HepG2 (cell line): ENCODE results near the gene CD276. TPM values are rescaled to one million over a fixed set of nuclear protein-coding genes. Genes with fewer than 3 reads are reported as not detected.

Source experiments
- ATAC-seq: fragments of 200-7000 bp; cut with Tn5 transposase; 3 replicates; pipeline ENCODE4 v1.9.1; 2020; ENCODE audit warnings: mild to moderate bottlenecking, moderate library complexity
- BruUV-seq: library from RNA; stranded (reverse); fragments of 400-500 nt; replicated peaks from 2 replicates; lab custom pipeline; 2021; lab: Mats Ljungman, UMichigan
- CTCF ChIA-PET: fragments of 300-600 bp; formaldehyde crosslinking; extraction: SDS; loops from one replicate; lab custom pipeline; 2021; ENCODE audit warnings: low total read pairs, inconsistent platforms, low intra/inter-chr PET ratio; lab: Yijun Ruan, JAX
- POLR2A ChIA-PET: fragments of 350-600 bp; sonication (Branson Sonifier 250); formaldehyde crosslinking; loops from one replicate; lab custom pipeline; 2020; ENCODE audit warnings: antibody characterized with exemption, inconsistent platforms; lab: Yijun Ruan, JAX
- DNase-seq: peaks from one replicate; pipeline ENCODE4 v3.0.0-alpha.2; 2015; ENCODE audit warnings: low spot score
- FAIRE-seq: peaks from 3 replicates; lab custom pipeline; 2011; peaks lifted over from hg19 to GRCh38; lab: Jason Lieb, UNC
- H2AFZ ChIP-seq: one replicate; pipeline ENCODE4 v1.6.1; 2011; ENCODE audit warnings: low read length, inconsistent platforms
- H3K27ac ChIP-seq: fragments of 300-600 bp; 3 replicates; pipeline ENCODE4 v1.8.0; 2011; ENCODE audit warnings: mixed run types, mild to moderate bottlenecking, mixed read lengths, low read length, inconsistent platforms; ENCODE audit not compliant: insufficient read depth; ENCODE audit errors: extremely low read length
- H3K27me3 ChIP-seq, 2 experiments: fragments of 200-600 bp in 1 of 2; 2 replicates in 1 of 2; 3 replicates in 1 of 2; pipeline versions ENCODE4 v1.6.0 to v1.8.0; 2011; ENCODE audit warnings: low read length in 2 of 2, mild to moderate bottlenecking in 2 of 2, moderate library complexity in 2 of 2, inconsistent platforms in 1 of 2; ENCODE audit not compliant: insufficient read depth in 2 of 2, control insufficient read depth in 1 of 2
- H3K36me3 ChIP-seq, 2 experiments: fragments of 200-600 bp in 1 of 2; replicated peaks in 1 of 2; 2 replicates in 1 of 2; 3 replicates in 1 of 2; pipeline versions ENCODE4 v1.5.1 to v1.8.0; 2011; ENCODE audit warnings: low read length in 2 of 2, inconsistent platforms in 1 of 2; ENCODE audit not compliant: insufficient read depth in 2 of 2, control insufficient read depth in 1 of 2
- H3K4me1 ChIP-seq: 2 replicates; pipeline ENCODE4 v1.5.1; 2012; ENCODE audit warnings: low read length, inconsistent platforms; ENCODE audit not compliant: insufficient read depth
- H3K4me2 ChIP-seq: 2 replicates; pipeline ENCODE4 v1.6.0; 2011; ENCODE audit warnings: low read depth, low read length, inconsistent platforms
- H3K4me3 ChIP-seq, 3 experiments: fragments of 200-600 bp in 1 of 3; sonication (generic), shearing (Covaris generic) in 1 of 3; replicated peaks in 1 of 3; 2 replicates each; pipeline ENCODE4 v1.5.1; 2011 to 2016; ENCODE audit warnings: low read length in 3 of 3, inconsistent platforms in 2 of 3, low read depth in 2 of 3, mild to moderate bottlenecking in 2 of 3, control low read depth in 1 of 3, mixed read lengths in 1 of 3; ENCODE audit not compliant: insufficient read depth in 1 of 3
- H3K79me2 ChIP-seq: one replicate; pipeline ENCODE4 v1.6.1; 2011; ENCODE audit warnings: low read length, inconsistent platforms; ENCODE audit not compliant: insufficient read depth
- H3K9ac ChIP-seq: 2 replicates; pipeline ENCODE4 v1.6.0; 2011; ENCODE audit warnings: mild to moderate bottlenecking, low read depth, low read length, inconsistent platforms; ENCODE audit not compliant: insufficient read depth
- H3K9me3 ChIP-seq: 2 replicates; pipeline ENCODE4 v1.5.1; 2012; ENCODE audit warnings: mild to moderate bottlenecking, low read length
- H4K20me1 ChIP-seq: 2 replicates; pipeline ENCODE4 v1.6.0; 2011; ENCODE audit warnings: inconsistent platforms, mild to moderate bottlenecking, low read length, moderate library complexity; ENCODE audit not compliant: insufficient read depth
- DZIP1 ChIP-seq: sonication (generic); formaldehyde crosslinking; IDR thresholded peaks from 2 replicates; pipeline ENCODE4 v1.5.0; 2020; ENCODE audit warnings: mild to moderate bottlenecking, missing genetic modification reagents
- MAFK ChIP-seq, 2 experiments: IDR thresholded peaks in 1 of 2; conservative IDR thresholded peaks in 1 of 2; 2 replicates each; pipeline ENCODE4 v1.6.1; 2011; ENCODE audit warnings: improper control_type of control experiment in 2 of 2, low read length in 2 of 2
- NKX3-1 ChIP-seq: sonication (generic); formaldehyde crosslinking; IDR thresholded peaks from 2 replicates; pipeline ENCODE4 v1.5.0; 2020; ENCODE audit warnings: missing genetic modification reagents
- PHF21A ChIP-seq: sonication (generic); formaldehyde crosslinking; IDR thresholded peaks from 2 replicates; pipeline ENCODE4 v1.5.0; 2020; ENCODE audit warnings: mild to moderate bottlenecking, missing genetic modification reagents
- RXRB ChIP-seq: IDR thresholded peaks from 2 replicates; pipeline ENCODE4 v1.6.1; 2016; ENCODE audit warnings: borderline replicate concordance, missing genetic modification reagents, missing compliant biosample characterization
- SMAD1 ChIP-seq: sonication (generic); formaldehyde crosslinking; IDR thresholded peaks from 2 replicates; pipeline ENCODE4 v1.4.0; 2020; ENCODE audit warnings: missing genetic modification reagents, low read depth, mild to moderate bottlenecking, borderline replicate concordance
- ZSCAN9 ChIP-seq: IDR thresholded peaks from 2 replicates; pipeline ENCODE4 v1.6.1; 2016; ENCODE audit warnings: borderline replicate concordance
- WGBS: methylation state at CpG from one replicate; pipeline ENCODE4 v1.1.6; 2017; ENCODE audit warnings: low lambda C conversion rate; 5-methylcytosine and 5-hydroxymethylcytosine counted together
- in situ Hi-C: cut with HindIII; loops from 2 replicates; pipeline ENCODE4 v1.10.0; 2017; ENCODE audit warnings: low pct_unique_long_range_greater_than_20kb; ENCODE audit not compliant: extremely low pct_ligation_motif_present
- intact Hi-C: fragments of 100-400 bp; cut with micrococcal nuclease; formaldehyde crosslinking; loops from one replicate; pipeline ENCODE4 v1.10.0; 2022; ENCODE audit not compliant: unreplicated experiment
- polyA plus RNA-seq, 8 experiments: library from polyadenylated mRNA; depleted of rRNA in 3 of 8; stranded (reverse) in 7 of 8; unstranded in 1 of 8; fragments of >200 nt; fragmentation: Illumina TruSeq in 4 of 8; extraction: Trizol in 4 of 8; gene quantifications; 2 replicates each; pipeline versions ENCODE4 v1.2.1 to v1.2.3, GENCODE V29; 2011 to 2016; ENCODE audit warnings: low read depth in 4 of 8, missing spikeins in 1 of 8, mixed read lengths in 1 of 8; ENCODE audit not compliant: insufficient read depth in 1 of 8
- total RNA-seq, 5 experiments: library from RNA; depleted of rRNA; stranded (reverse); fragments of >200 nt; fragmentation: Illumina TruSeq; extraction: Trizol; gene quantifications; 2 replicates each; pipeline ENCODE4 v1.2.3, GENCODE V29; 2016; ENCODE audit warnings: low read depth in 1 of 5
- TF ChIP-seq, protein P1 (sequence below): sonication (generic); formaldehyde crosslinking; IDR thresholded peaks from 2 replicates; pipeline ENCODE4 v1.4.0; 2020; ENCODE audit warnings: missing genetic modification reagents

CD276 gene
- total and polyA plus RNA-seq, 2 of the 13 experiments (the other 11 are each of a cell fraction or from before 2014, with no cell fraction given), result 24.6 to 55.2 TPM

GRCh38 chr15:73648014-73648295 lies 36.2 kb upstream of the CD276 start:
- Histone ChIP-seq H3K9ac (no peak overlapping the region), H3K9me3 (no peaks in the 10 kb centered on the region), H3K36me3 (no peaks in the 10 kb centered on the region), H3K27ac (no peak overlapping the region), H3K4me2 (no peak overlapping the region), H4K20me1 (no peaks in the 10 kb centered on the region), H3K4me3 (no peak overlapping the region), H2AFZ (no peak overlapping the region), H3K4me1 (no peaks in the 10 kb centered on the region), H3K79me2 (no peaks in the 10 kb centered on the region)
- ATAC-seq (no peak), DNase-seq (no peak)
- CTCF ChIA-PET, result no interaction called here
- POLR2A ChIA-PET, result no interaction called here
- no TSS peak for BruUV-seq
- 37% methylated on average over 2 of the region's 2 CpGs for WGBS
- TF ChIP-seq SMAD1 (CRISPR knock-in tag), result no peak
- TF ChIP-seq, protein P1, sequence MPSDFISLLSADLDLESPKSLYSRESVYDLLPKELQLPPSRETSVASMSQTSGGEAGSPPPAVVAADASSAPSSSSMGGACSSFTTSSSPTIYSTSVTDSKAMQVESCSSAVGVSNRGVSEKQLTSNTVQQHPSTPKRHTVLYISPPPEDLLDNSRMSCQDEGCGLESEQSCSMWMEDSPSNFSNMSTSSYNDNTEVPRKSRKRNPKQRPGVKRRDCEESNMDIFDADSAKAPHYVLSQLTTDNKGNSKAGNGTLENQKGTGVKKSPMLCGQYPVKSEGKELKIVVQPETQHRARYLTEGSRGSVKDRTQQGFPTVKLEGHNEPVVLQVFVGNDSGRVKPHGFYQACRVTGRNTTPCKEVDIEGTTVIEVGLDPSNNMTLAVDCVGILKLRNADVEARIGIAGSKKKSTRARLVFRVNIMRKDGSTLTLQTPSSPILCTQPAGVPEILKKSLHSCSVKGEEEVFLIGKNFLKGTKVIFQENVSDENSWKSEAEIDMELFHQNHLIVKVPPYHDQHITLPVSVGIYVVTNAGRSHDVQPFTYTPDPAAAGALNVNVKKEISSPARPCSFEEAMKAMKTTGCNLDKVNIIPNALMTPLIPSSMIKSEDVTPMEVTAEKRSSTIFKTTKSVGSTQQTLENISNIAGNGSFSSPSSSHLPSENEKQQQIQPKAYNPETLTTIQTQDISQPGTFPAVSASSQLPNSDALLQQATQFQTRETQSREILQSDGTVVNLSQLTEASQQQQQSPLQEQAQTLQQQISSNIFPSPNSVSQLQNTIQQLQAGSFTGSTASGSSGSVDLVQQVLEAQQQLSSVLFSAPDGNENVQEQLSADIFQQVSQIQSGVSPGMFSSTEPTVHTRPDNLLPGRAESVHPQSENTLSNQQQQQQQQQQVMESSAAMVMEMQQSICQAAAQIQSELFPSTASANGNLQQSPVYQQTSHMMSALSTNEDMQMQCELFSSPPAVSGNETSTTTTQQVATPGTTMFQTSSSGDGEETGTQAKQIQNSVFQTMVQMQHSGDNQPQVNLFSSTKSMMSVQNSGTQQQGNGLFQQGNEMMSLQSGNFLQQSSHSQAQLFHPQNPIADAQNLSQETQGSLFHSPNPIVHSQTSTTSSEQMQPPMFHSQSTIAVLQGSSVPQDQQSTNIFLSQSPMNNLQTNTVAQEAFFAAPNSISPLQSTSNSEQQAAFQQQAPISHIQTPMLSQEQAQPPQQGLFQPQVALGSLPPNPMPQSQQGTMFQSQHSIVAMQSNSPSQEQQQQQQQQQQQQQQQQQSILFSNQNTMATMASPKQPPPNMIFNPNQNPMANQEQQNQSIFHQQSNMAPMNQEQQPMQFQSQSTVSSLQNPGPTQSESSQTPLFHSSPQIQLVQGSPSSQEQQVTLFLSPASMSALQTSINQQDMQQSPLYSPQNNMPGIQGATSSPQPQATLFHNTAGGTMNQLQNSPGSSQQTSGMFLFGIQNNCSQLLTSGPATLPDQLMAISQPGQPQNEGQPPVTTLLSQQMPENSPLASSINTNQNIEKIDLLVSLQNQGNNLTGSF (CRISPR knock-in tag), result no peak
- no peak for TF ChIP-seq NKX3-1 (CRISPR knock-in tag)
- TF ChIP-seq MAFK (conservative IDR thresholded peaks at IDR 0.05 in 1 of 2, IDR thresholded peaks at IDR 0.05 in 1 of 2; ENCODE audit: low read length in 2 of 2), result no peak
- no peak for TF ChIP-seq PHF21A (CRISPR knock-in tag)
- TF ChIP-seq ZSCAN9 (CRISPR knock-in tag), result no peak
- no peak for TF ChIP-seq RXRB (CRISPR knock-in tag)
- no peak for TF ChIP-seq DZIP1 (CRISPR knock-in tag)
- TF ChIP-seq, all 625 proteins: peak for 0
- in situ Hi-C loops (no loop called here), intact Hi-C loops (no loop called here)
- peaks cover 0 to 6% of the 10 kb centered on the region in 2 experiments; a peak in 1 of 5 replicates for H3K27me3 ChIP-seq
- FAIRE-seq, result no peak
